HG03135 (cell line): ENCODE measurements around the gene BLNK.

Experiments
- ATAC-seq: cut with Tn5 transposase; IDR thresholded peaks from one replicate; pipeline ENCODE4 v1.9.1; 2021; ENCODE audit warnings: mild to moderate bottlenecking, moderate library complexity; ENCODE audit not compliant: unreplicated experiment

The BLNK gene

DNA sequence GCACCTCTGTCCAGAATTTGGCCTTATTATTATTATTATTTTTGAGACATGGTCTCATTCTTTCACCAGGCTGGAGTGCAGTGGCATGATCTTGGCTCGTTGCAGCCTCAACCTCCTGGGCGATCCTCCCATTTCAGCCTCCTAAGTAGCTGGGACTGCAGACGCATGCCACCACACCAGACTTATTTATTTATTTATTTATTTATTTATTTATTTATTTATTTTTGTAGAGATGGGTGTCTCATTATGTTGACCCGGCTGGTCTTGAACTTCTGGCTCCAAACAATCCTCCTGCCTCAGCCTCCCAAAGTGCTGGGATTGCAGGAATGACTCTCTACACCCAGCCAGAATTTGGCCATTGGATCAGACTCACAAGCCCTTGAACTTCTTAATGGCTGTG lies 6.4 kb downstream of the BLNK start:
- no peak for ATAC-seq

DNA sequence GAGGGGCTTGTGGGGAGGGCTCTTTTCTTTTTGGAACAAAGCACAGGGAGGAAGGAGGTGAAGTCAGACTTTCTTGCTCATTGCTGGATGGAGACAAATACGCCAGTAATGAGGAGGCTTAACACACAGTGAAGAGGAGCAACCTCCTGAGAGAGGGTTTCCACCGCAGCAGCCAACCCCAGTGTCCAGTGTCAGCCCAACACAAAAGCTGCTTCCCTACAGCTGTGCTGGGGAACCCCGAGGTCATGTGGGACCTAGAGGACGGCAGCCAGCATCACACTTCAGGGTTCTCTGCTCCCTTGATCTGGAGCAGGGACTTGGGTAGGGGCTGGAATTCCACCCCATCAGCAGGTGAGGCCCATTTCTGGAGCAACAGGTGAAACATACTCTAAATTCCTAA lies 7.7 kb downstream of the BLNK start:
- no peak for ATAC-seq

DNA sequence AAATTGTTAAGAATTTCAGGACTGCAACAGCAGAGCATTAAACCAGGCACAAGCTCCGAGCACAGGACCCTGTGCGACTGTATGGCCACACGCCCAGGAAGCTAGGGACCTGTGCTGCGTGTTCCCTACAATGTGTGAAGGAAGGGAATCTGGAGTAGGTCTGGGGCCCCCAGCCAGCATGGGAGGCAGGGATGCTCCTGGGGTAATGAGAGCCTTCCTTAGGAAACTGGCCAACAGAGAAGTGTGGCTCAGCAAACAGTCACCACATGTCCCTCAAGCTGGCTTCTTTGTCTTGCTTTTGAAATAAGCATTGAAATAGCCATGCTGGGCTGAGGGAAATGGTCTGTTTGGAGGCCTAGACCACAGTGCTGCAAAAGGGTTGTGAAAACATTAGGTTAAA lies 8.2 kb downstream of the BLNK start:
- ATAC-seq = no peak

DNA sequence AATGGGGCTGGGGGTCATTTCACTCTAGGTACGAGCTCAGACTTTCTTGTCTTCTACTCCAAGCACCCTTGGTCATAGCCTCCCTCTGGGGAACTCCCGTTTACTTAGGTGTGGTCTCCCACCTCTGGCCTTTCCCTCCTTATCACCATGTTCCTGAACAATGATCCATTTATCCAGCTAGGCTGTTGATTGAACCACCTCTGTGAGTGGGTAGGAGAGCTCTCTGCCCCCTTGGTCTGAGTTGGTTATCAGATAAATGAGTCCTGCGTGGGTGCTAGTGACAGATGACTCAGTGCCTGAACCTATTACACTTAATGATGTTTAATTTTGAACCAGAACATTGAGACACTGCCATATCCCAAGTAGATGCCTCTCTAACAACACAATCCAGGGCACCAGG lies 9.4 kb downstream of the BLNK start:
- ATAC-seq = no peak

DNA sequence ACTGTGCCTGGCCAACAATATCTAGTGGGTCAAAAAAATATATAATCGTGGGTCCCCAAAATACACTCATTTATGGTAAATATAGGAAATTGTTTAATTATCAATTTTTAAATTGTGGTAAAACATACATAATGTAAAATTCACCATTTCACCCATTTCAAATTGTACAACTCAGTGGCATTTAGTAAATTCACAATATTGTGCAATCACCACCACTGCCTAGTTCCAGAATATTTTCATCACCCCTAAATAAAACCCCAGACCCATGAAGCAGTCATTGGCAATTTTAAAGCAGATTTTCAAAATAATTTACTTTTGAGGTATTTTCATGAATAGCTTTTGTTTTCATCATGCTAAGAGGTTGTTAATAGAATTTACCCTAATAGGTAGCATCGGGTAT lies 10.2 kb downstream of the BLNK start:
- ATAC-seq = no peak

DNA sequence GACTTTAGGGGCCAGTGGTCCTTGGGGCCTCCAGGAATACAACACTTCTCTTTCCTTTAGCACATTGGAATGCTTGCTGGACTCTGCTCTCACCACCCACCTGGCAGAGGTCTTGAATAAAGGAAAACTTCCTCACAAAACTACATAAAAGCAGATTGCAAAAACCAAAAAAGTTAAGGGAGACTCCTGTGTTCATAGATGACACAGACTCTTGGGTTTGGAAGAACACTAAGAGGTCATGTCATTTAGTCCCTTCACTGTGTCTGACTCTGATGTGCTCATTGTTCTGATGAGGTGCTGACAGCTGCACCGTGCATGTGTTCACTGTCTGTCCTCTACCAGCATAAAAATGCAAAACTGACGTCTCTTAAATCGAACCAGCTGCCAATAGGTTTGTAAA lies 11.4 kb downstream of the BLNK start:
- ATAC-seq = no peak

DNA sequence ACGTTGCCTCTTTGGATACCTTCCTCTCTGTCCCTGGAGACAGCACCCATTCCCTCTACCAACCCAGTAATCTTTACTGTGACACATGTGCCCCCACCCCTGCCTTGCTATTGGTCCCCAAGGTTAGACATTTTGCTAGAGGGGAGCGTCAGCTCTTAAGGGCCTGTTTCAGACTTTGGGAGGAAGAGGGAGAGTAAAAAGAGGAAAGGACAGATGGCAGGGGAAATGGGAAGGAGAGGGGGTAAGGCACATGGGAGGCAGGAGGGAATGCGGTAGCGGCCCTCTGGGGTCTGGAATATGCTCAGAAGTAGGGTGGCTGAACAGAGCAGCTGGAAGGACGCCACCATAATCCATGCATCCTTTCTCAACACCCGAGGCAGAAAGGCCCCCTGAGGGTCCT lies 12.2 kb downstream of the BLNK start:
- no peak for ATAC-seq

DNA sequence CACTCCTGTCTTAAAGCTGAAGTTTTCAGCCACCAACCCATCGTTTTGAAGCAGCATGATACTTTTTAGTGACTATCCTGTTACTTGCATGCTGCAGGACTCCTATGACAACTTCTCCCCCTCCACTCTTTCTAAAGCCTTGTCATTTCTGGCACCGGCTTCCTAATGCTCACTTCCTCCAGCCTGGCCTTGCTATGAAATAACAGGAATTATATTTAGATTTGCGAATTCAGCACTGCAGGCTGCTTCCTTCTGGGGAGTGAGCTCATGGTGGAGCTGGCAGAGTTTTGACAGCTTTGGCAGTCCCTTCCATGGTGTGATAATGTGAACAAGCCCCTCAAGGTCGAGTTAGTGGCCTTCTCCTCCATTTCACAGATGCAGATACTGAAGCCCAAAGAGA lies 13.4 kb downstream of the BLNK start:
- no peak for ATAC-seq

DNA sequence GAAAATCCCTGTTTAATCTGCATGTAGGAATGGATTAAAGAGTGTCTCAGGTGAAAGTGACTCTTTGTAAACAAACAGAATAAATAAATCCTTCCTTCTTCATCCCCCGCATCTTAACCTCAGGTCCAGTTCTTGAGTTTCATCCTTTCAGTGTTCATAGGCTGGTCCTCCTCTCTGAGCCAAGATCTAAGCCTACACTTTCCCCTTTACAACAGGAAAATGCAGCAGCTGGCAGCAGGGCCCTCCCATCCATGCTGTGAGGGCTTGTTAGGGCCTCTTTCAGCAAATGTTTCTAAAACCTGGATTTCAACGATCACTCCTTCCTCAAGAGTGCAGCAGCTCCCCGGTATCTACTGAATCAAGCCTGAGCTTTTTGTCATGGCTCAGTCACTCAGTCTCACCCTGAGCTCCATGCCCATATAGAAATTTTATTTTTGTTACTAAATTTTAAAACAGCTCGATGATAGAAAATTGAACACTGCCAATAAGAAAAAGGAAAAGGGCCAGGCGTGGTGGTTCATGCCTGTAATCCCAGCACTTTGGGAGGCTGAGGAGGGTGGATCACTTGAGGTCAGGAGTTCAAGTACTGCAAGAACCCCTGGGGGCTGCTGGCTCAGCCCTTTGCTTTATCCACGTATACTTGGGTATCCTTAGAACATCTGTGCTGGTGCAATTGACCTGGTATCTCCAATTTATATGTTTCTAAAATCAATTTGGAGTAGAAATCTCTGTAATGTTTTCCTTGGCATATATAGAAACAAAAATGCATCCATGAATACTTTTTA lies 15.6 kb downstream of the BLNK start:
- no peak for ATAC-seq

DNA sequence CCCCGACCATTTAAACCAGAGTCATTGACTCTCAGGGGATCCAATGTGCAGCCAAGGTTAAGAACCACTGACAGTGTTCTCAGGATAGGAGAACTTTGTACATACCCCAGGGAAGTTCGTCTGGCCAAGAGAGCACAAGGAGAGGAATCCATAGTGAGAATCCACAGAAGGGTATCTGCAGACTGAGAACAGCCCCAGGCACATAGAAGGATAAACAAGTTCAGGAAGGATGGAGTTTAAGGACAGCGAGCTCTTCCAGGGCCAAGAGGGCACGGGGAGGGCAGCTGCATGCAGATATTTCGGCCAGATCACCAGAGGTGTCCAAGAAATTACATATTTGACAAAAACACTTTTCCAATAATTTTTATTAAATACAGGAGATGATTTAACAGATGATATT lies 16.4 kb downstream of the BLNK start:
- ATAC-seq = no peak

DNA sequence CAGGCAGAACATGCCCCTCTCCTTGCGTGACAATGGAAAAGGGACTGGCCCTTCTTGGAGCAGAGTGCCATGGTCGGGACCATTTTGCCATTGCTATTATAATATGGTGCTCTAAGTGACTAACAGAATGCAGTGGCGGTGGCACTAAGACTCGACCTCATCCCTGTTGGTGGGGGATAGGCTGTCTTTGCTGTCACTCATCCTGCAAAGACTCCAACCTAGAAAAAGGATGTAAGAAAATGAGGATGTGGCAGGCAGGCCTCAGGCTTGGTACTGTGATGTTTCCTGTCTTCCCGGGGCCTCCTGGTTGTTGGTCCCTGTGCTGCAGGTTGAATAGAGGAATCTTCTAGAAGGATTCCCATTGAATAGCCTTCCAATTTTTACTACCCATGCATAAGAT lies 18.6 kb downstream of the BLNK start:
- no peak for ATAC-seq

DNA sequence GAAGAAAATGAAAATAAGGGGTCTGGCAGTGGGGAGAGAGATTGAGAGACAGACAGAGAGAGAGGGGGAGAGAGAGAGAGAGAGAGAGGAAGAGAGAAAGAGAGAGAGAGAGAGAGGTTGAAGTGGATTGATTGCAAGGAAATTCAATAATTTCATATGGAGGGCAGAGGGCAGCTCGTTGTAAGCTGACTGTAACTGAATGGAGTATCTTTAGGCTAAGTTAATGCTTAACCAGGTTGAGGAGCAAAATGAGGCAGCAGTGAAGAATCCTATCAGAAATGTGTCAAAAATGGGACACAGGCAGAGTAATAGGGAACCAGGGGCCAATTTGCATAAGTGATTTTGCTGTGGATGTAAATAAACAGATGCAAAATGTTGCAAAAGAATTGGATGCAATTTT lies 21.0 kb downstream of the BLNK start:
- ATAC-seq = no peak

DNA sequence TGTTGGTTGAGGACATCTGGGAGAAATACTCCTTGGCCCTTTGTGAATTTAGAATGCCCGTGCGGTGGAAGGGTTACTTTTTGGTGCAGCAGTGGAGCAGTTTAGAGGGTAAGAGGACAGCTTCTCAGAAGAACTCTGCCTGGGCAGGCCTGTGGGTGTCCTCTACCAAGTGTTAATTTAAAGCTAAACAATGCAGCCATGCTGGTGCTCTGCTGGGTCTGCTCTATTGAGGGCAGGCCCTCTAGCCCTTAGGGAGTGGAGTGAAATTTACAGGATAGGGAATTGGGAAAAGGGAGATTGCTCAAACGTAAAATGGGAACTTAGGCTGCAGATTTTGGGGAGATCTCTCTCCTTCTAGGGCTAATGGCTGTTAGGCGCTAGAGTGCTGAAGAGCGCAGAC lies 22.1 kb downstream of the BLNK start:
- ATAC-seq = no peak

DNA sequence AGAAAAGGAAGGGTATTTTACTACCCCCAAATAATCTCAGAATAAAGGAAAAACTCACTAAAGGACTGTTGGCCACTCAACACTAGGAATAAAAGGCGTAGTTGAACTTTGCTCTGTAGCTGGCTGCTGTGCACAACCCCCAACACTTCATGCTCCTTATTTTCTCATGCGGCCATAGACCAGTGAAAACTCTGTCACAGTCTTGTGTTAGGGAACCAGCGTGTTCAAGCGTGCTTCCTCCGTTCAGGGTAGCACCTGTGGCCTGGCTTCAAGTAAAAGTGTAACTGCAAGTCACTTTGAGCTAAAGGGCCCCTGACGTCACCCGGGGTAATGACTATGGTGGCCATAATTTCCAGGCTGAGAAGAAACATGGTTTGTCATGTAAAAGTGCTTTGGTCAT lies 27.0 kb downstream of the BLNK start:
- peak; percentile 96 for ATAC-seq

DNA sequence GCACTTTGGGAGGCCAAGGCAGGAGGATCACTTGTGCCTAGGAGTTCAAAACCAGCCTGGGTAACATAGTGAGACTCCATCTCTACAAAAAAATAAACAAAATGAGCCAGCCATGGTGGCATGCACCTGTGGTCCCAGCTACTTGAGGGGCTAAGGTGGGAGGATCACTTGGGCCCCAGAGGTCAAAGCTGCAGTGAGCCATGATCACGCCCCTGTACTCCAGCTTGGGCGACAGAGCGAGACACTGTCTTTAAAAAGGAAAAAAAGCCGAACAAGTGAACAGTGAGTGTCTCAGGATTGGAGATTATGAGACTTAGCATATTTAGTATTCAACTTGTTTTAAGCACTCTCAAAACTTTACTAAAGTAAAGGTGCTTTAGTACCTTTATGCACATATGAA lies 28.1 kb downstream of the BLNK start:
- ATAC-seq = no peak

DNA sequence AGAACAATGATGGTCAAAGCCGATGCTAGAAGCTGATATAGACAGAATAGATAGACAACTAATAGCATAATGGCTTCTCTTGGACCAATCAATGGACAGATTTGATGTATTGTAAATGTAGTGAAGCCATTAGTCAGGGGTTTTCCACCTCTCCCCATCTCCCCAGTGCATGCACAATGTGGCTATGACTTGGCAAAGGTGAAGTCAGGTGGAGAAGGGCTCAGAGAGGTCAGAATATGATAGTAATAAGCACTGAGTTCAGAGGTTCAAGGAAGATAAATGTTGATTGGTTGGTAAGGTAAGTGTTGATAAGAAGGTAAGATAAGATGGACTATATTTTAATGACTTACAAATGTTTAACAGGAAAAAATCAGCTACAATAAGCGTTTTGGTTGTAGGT lies 28.5 kb downstream of the BLNK start:
- no peak for ATAC-seq

DNA sequence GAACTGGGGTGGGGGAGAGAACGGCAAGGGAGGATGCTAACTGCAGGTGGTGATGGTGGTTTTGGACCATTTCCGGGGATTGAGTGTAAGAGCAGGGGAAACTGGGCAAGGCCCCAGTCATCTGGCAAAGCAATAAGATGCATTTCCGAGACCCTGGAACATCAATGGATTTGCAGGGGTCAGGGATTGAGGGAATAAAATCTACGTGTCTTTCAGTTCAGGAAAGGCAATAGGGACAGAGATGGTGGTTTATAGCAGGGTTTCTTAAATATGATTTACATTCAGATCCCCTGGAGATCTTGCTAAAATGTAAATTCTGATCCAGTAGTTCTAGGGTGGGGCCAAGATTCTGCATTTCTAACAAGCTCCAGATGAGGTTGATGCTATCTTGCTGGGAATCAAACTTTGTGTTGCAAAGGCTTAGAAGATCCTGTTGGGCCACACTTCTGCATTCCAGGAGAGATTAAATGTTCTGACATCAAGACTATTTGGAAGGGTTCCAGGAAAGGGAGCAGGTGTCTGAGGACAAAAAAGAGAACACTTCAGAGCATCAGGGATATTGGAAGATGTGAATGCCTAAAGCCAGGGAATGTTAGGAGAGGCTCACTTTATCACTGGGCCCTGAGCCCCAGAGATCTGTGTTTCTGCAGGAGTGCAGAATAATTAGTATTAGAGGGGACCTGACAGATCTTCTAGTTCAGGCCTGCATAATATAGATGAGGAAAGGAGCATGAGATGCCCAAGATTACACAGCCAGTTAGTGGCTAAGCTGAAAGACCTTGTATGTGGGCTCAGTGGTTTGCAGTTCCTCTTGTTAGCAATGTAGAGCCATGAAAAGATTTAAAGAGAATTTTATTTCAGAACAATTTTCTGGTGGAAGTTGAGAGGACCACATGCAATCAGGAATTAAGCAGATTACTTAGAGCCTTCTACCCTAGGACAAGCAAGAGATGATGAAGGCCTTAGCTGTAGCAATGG lies 32.4 kb downstream of the BLNK start:
- no peak for ATAC-seq

DNA sequence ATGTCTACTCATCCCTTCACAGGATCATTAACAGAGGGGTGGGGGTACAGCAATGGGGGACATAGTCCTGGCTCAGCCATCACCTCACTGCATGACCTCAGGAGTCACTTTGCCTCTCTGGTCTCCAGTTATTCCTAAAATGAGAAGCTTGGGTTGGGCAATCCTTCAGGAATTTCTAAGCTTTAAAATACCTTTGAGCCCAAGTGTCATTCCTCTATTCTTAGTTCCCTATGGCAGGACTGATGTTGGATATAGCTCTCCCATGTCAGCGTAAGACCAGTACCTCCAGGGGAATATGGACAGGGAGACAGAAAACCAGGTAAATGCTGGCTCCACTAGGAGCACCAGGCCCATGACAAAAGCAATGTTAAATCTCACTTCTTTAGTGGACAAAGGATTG lies 34.5 kb downstream of the BLNK start:
- ATAC-seq = no peak

DNA sequence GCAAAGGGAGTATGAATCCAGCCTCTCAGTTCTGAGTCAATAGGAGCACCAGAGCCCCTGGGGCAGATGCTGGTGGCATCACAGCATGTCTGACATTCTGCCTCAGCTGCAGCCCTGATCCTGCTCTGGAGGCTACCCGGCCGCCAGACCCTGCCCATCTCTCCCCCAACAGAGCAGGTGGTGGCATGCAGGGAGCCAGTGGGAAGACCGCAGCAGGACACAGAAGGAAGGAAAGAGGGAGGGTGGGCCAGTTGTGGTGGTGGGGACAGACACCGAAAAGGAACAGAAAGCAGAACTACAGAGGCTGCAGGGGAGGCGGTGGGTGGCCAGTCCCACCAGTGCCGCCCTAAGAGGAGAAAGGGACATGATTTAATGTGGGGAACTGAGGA lies 35.3 kb downstream of the BLNK start:
- ATAC-seq = no peak

DNA sequence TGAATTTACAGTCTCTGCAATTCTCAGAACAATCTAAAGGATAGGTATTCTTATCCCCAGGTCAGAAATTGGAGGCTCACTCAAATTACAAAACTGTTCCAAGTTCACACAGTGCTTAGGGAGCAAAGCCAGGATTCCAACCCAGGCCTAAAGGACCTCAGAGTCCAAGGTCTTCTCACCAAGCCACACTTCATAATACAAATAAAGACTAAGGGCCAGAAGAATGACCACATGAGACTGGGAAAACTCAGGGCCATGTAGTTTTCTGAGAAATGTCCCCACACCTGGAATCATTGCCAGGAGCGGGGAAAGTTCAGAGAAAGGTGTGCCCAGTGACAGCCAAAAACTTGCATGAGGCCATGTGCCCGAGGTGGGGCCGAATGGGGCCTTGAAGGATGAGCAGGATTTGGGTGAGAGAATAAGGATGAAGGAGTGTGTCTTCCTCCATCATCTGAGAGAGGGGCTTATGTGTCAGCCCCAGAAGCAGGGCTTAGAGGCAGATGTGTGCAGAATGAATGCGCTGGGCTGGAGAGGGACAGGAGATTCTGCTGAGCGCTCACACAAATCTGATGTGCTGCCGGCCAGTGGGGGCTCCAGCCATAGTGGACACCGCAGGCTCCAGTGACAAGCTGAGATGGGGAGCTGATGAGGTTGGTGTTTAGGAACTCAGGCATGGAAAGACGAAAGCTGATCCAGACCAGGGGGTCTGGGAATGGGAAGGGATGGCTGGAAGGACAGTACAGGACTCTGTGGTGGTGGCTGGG lies 35.9 kb downstream of the BLNK start:
- ATAC-seq = no peak

DNA sequence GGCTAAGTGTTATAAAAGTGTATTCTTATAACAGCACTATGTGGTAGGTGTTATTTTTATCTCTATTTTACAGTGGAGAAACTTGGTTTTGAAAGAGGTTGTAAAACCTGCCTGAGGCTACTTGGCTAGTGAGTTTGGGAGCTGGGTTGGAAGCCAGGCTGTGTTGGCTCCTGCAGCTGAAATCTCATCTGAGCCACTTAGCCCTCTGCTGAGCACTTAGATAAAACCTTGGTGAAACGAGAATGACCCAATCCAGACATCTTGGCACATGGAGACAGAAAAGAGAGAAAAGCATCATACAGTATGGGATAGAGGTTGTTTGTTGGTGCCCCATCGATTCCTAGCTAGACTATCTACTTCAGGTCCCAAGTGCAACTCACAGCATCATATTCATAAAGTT lies 37.4 kb downstream of the BLNK start:
- no peak for ATAC-seq

DNA sequence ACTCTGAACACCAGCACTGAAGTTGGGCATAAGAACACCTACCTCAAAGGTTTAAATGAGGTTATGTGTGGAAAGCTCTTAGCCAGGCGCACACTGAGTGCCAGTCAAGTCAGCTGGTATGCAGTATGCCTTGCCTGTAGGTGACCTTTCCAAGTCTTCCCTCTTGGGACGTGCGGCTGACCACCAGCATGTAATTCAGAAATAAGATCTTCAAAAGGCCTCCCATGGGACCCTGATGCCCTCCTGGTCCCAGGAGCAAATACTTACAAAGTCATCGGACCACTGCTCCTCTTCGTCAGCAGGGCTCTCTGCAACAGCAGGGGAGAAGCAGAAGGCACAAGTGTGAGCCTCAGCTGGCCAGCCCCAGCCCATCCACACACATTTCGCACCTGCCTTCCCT lies 40.8 kb downstream of the BLNK start:
- ATAC-seq = no peak
